Esophagus squamous epithelium (tissue), 4 donors: ENCODE data around the gene RUFY1.

Experiments
- CTCF ChIP-seq, 6 experiments: fragments of 450-650 bp in 4 of 6; fragments of 200-600 bp in 2 of 6; sonication (generic) in 2 of 6; IDR thresholded peaks; one replicate each; pipeline ENCODE4 v1.5.1; 2016 to 2019; ENCODE audit warnings: antibody characterized with exemption in 6 of 6, mild to moderate bottlenecking in 4 of 6, moderate library complexity in 4 of 6
- POLR2A ChIP-seq, 4 donors: fragments of 450-650 bp; IDR thresholded peaks; one replicate each; pipeline ENCODE4 v1.6.1; 2017; ENCODE audit warnings: antibody characterized with exemption in 4 of 4, mild to moderate bottlenecking in 4 of 4, moderate library complexity in 3 of 4

- TF ChIP-seq CTCF (IDR thresholded peaks at IDR 0.05) (no peak), POLR2A (IDR thresholded peaks at IDR 0.05) (no peak)
Measured at GRCh38 chr5:179534431-179534830, 15.9 kb upstream of the RUFY1 start.
